Bronchial epithelial cell (primary cell): ENCODE data around the gene STIM2. TPM values are rescaled to one million over a fixed set of nuclear protein-coding genes. Genes with fewer than 3 reads are reported as not detected.

ENCODE experiments used
- DNase-seq: peaks from one replicate; pipeline ENCODE4 v3.0.0-alpha.2; 2010; ENCODE audit warnings: low read depth
- FAIRE-seq: peaks from 2 replicates; lab custom pipeline; 2011; peaks lifted over from hg19 to GRCh38; lab: Jason Lieb, UNC
- H3K27me3 ChIP-seq: 2 replicates; pipeline ENCODE4 v1.5.1; 2011; ENCODE audit warnings: low read length; ENCODE audit not compliant: control insufficient read depth, insufficient read depth
- H3K36me3 ChIP-seq: 2 replicates; pipeline ENCODE4 v1.5.1; 2011; ENCODE audit warnings: low read length; ENCODE audit not compliant: control insufficient read depth, insufficient read depth
- H3K4me3 ChIP-seq: 2 replicates; pipeline ENCODE4 v1.5.1; 2011; ENCODE audit warnings: mild to moderate bottlenecking, low read depth, low read length, control low read depth
- total RNA-seq: library from RNA; depleted of rRNA; stranded (reverse); fragments of >200 nt; gene quantifications from 2 replicates; pipeline ENCODE4 v1.2.1, GENCODE V29; 2014
- TF ChIP-seq, protein P1 (sequence below): IDR thresholded peaks from 2 replicates; pipeline ENCODE4 v1.5.1; 2011; ENCODE audit warnings: mild to moderate bottlenecking, moderate library complexity, low read length, control low read depth, inconsistent platforms; ENCODE audit not compliant: insufficient read depth, severe bottlenecking

Gene STIM2
- total RNA-seq, 1 donor from 2014 or later = 7.6 TPM

DNA sequence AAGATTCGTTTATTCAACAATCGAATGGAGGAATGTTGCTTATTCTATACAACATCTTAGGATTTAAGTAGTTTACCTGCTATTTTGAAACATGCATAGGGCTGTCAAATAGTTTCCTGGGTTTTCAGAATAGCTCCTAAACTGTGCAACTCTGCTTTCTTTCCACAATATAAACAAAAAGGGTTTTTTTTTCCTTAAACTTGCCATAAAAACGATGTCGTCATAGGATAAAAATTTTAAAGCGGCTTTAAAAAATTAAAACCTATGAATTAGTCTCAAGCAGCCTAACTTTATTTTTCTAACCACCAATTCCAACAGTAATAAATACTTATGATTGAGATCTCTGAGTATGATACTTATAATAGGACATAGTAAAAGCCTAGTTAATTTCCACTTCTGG lies 21.6 kb upstream of the STIM2 start:
- DNase-seq (no peak), FAIRE-seq (no peak)
- TF ChIP-seq, protein P1, sequence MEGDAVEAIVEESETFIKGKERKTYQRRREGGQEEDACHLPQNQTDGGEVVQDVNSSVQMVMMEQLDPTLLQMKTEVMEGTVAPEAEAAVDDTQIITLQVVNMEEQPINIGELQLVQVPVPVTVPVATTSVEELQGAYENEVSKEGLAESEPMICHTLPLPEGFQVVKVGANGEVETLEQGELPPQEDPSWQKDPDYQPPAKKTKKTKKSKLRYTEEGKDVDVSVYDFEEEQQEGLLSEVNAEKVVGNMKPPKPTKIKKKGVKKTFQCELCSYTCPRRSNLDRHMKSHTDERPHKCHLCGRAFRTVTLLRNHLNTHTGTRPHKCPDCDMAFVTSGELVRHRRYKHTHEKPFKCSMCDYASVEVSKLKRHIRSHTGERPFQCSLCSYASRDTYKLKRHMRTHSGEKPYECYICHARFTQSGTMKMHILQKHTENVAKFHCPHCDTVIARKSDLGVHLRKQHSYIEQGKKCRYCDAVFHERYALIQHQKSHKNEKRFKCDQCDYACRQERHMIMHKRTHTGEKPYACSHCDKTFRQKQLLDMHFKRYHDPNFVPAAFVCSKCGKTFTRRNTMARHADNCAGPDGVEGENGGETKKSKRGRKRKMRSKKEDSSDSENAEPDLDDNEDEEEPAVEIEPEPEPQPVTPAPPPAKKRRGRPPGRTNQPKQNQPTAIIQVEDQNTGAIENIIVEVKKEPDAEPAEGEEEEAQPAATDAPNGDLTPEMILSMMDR = no peak
- H3K27me3 ChIP-seq = no peaks in the 10 kb centered on the region
- H3K36me3 ChIP-seq = no peaks in the 10 kb centered on the region
- no peak overlapping the region for H3K4me3 ChIP-seq

DNA sequence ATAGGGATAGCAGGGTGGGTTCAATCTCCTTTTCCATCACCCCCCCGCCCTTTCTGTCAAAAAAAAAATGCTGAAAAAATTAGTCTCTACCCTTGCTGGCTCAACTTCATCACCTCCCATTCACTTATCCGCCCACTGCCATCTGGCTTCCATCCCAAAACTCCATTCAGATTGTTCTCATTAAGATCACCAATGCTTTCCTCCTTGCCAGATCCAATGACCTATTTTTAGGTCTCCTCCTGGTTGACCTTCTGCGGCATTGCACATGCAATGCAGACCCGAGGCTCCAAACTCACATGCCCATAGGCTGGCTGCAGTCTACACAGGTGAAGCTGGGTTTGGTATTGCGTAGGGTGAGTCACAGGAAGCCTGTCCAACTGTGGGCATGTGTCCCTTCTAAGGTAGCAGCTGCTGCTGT lies 21.1 kb upstream of the STIM2 start:
- TF ChIP-seq, protein P1 = no peak
- peak; percentile 39 for DNase-seq
- H3K27me3 ChIP-seq = no peaks in the 10 kb centered on the region
- FAIRE-seq = no peak
- H3K4me3 ChIP-seq = no peak overlapping the region
- H3K36me3 ChIP-seq = no peaks in the 10 kb centered on the region

DNA sequence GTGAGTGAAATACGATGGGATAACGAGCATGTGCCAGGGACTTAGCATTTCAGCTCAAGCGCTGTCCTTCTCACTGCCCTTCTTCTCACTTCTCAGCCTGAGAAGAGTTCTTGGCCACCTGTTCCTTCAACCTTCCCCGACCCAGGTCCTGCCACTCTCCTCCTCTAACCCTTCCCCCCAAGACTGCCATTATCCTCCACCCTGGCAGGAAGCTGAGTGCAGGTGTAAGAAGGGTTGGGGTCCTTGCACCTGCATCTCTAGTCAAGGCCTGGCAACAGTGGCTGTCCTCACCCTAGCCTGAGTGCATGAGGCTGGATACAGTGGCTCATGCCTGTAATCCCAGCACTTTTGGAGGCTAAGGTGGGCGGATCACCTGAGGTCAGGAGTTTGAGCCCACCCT lies 19.9 kb upstream of the STIM2 start:
- TF ChIP-seq, protein P1 = no peak
- Histone ChIP-seq H3K36me3 (no peaks in the 10 kb centered on the region), H3K27me3 (no peaks in the 10 kb centered on the region), H3K4me3 (no peak overlapping the region)
- FAIRE-seq (no peak), DNase-seq (no peak)

DNA sequence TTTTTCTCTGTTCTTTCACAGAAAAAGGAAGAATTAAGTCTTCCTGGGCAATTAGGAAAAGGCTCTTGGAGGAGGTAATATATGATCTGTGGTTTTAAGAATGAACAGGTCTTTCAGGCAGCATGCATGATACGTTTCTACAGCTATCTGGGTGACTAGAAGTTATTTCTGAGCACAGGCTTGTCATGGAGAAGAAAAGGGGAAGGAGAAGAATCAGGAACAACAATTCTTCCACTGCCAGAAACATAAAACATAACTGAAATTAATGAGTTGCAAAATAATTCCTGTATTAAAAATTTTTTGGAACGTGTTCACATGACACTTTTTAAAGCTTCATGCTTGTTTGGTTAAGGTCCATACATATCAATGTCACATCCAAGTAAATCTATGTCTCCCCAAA lies 17.7 kb upstream of the STIM2 start:
- FAIRE-seq = no peak

DNA sequence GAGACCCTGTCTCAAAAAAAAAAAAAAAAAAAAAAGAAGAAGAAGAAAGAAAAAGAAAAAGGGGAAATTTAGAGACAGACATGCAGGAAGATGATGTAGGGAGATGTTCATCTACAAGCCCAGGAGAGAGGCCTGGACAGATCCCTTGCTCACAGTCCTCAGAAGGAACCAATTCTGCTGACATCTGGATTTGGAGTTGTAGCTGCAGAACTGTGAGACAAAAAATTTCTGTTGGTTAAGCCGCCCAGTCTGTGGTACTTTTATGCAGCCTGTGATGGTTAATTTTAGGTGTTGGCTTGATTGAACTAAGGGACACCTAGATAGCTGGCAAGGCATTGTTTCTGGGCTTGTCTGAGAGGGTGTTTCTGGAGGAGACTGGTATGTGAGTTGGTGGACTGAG lies 10.1 kb upstream of the STIM2 start:
- FAIRE-seq (no peak), DNase-seq (no peak)
- H3K36me3 ChIP-seq = no peaks in the 10 kb centered on the region
- no peak overlapping the region for H3K4me3 ChIP-seq
- TF ChIP-seq, protein P1 = no peak
- H3K27me3 ChIP-seq = no peaks in the 10 kb centered on the region

More for the DNA sequence above, 17.7 kb upstream of the STIM2 start:
- H3K4me3 ChIP-seq = no peak overlapping the region
- DNase-seq = no peak
- H3K27me3 ChIP-seq = no peaks in the 10 kb centered on the region
- TF ChIP-seq, protein P1 = no peak
- no peaks in the 10 kb centered on the region for H3K36me3 ChIP-seq

DNA sequence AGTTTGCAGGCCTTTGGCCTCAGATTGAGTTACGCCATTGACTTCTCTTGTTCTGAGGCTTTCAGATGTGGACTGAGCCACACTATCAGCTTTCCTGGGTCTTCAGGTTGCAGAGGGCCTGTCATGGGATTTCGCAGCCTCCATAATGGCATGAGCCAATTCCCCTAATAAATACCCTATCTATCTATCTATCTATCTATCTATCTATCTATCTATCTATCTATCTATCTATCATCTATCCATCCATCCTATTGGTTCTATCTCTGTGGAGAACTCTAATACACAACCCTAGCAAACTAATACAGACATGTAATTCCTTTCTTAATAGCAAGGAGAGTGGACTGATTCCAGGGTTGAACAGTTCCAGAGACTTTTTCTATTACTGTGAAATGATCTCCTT lies 9.5 kb upstream of the STIM2 start:
- Histone ChIP-seq H3K36me3 (no peaks in the 10 kb centered on the region), H3K4me3 (no peak overlapping the region), H3K27me3 (no peaks in the 10 kb centered on the region)
- FAIRE-seq (no peak), DNase-seq (no peak)
- TF ChIP-seq, protein P1 = no peak
